Astrocyte of the cerebellum (primary cell): Measurements from ENCODE around the gene SPATA33.

Source experiments
- DNase-seq: peaks from one replicate; pipeline ENCODE4 v3.0.0-alpha.2; 2011; ENCODE audit warnings: low read depth
- H3K4me3 ChIP-seq: 2 replicates; pipeline ENCODE4 v1.5.1; 2011; ENCODE audit warnings: mild to moderate bottlenecking, low read depth, low read length, moderate library complexity
- CTCF ChIP-seq: IDR thresholded peaks from 2 replicates; pipeline ENCODE4 v1.5.1; 2012; ENCODE audit warnings: low read length, low read depth, moderate library complexity, mild to moderate bottlenecking; ENCODE audit errors: missing control alignments
- in situ Hi-C: cut with HindIII; loops from 2 replicates; pipeline ENCODE4 v1.10.0; 2017; ENCODE audit warnings: low sequenced_read_pairs

SPATA33 gene

GRCh38 chr16:89709716-89710432 is 52.2 kb downstream of the SPATA33 start:
- H3K4me3 ChIP-seq = no peak overlapping the region
- TF ChIP-seq CTCF = no peak
- in situ Hi-C loops = no loop called here
- DNase-seq = no peak

DNA sequence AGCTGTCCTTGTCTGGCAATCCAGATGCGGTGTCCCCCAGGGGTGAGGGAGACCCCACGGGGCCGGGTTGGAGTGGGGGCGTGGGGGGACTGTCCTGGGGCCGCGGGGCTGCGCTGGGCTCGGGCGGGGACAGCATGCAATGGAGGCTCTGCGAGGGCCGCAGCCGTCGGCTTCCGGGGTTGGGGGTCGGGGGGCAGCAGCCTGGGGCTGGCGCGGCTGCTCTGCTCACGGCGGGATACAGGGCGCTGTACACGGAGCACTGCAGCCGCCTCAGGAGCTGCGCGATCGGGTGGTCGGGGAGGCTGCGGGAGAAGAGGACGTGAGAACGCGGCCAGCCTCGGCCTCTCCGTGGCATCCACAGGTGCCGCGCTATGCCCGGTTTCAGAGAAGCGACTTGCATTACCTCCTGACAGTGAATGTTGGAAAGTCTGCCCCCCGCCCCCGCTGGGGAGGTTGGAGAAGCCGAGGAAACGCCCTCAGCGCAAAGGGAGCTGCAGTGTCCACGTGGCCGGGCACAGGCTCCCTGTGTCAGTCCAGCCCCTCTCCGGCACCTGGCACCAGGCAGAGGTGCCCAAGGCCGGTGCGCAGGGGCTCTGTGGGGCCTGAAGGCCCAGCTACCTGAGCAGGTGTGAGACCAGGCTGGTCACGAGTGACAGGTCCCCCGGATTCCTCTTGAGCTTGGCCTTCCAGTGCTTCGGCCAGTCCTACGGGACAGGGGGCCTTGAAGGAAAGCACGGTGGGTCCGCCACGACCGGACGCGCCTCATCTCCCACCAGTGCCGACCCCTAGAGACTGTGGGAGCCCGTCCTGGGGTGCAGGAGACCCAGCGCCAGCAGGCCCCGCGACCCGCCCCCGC is 53.3 kb downstream of the SPATA33 start:
- in situ Hi-C loops = no loop called here
- H3K4me3 ChIP-seq = no peak overlapping the region
- TF ChIP-seq CTCF = no peak
- no peak for DNase-seq

DNA sequence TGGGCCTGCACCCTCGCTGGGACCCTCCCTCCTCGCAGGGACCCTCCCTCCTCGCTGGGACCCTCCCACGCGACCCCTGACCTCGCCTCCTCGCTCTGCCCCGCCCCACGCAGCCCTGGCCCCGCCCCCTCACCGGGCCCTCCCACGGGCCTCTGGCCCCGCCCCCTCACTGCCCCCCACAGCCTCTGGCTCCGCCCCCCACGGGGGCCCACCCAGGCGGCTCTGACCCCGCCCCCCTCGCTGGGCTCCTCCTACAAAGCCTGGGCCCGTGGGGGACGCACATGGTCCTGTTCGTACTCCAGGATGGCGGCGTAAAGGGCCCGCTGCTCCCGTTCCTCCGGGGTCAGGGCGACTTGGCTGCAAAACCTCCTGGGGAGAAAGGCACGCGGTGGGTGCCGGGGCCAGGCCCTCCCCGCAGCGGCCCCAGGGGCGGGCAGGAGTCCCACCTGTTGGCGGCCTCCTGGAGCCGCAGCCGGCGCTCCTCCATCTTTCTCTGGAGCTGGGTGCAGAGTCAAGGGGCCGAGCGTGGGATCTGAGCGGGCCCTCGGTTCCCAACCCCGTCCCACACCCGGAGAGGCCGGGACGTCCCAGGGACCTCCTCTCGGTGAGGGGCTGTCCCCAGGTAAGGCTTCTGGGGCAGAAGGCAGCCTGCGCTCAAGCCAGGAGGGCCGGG is 54.1 kb downstream of the SPATA33 start:
- no peak for TF ChIP-seq CTCF
- DNase-seq = no peak
- in situ Hi-C loops = no loop called here
- peak overlapping the region; percentile 46 for H3K4me3 ChIP-seq

DNA sequence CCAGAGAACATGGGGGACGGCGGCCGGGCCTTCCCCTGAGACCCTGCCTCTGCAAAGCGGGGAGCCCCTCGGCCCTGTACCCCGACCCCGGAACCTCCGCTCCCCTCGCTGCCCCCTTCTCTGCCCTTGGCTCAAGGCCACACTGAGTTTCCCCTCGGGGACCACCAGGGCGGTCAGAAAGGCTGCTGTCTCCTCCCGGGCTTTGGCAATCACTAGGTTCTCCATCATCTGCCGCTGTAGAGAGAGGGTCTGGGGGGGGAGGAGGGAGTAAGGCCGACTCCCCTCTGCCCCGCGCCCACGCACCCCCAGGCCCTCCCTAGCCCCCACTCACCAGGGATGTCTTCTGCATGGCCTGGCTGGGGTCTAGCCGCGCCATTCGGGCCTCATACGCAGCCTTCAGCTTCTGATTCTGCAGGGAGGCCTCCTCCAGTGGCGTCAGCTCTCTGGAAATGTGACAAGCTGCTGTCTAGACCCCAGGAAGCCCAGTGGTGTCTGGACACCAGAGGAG is 54.7 kb downstream of the SPATA33 start:
- peak overlapping the region; percentile 46 for H3K4me3 ChIP-seq
- DNase-seq = no peak
- in situ Hi-C loops = no loop called here
- no peak for TF ChIP-seq CTCF

- no peak for DNase-seq
- TF ChIP-seq CTCF = no peak
- in situ Hi-C loops = no loop called here
- H3K4me3 ChIP-seq = no peak overlapping the region
These were observed 58.9 kb downstream of the SPATA33 start for GRCh38 chr16:89716493-89716892.

DNA sequence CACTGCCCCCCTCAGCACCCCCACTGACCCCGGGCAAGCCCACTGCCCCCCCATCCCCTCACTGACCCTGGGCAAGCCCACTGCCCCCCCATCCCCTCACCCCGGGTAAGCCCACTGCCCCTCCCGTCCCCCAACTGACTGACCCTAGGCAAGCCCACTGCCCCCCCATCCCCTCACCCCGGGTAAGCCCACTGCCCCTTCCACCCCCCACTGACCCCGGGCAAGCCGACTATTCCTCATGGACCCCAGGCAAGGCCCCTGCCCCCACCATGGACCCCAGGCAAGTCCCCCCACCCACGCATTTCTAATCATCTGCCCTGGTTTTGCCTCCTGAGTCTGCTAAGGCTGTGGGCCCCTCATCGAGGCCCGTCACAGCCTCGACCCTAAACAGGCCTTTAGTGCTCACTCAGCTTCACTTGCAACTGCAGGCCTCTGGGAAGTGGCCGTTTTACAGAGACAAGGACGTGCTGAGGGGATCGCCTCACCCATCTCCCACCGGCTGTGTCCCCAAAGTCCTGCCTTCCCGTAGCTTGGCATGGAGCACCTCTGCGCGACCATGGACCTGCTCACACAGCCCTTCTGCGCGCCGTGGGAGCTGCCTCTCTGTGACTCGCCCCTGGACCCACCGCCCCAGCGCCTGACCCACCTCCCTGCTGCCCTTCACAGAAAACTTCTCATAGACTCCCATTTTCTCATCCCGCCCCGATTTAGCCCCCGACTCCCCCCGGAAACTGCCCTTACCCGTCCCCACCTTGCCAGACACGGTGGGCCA is 59.5 kb downstream of the SPATA33 start:
- DNase-seq = no peak
- H3K4me3 ChIP-seq = no peak overlapping the region
- in situ Hi-C loops = no loop called here
- no peak for TF ChIP-seq CTCF
